Neural progenitor cell (in vitro differentiated cells): Measurements from ENCODE around the gene AP4B1.

Experiments used
- CTCF ChIP-seq: fragments of 200-600 bp; sonication (generic); IDR thresholded peaks from 2 replicates; pipeline ENCODE4 v1.5.1; 2017; ENCODE audit warnings: antibody characterized with exemption, mild to moderate bottlenecking
- EZH2phosphoT487 ChIP-seq: fragments of 200-600 bp; sonication (generic); IDR thresholded peaks from 2 replicates; pipeline ENCODE4 v1.6.1; 2017; ENCODE audit warnings: antibody characterized with exemption

- TF ChIP-seq CTCF = peak; percentile 55
- TF ChIP-seq EZH2phosphoT487 = no peak
These were observed at the start of gene AP4B1, which contains the start of gene DCLRE1B for GRCh38 chr1:113904674-113905434.
